Thoracic aorta (tissue), 2 donors: Measurements from ENCODE around the gene MROH9. TPM values are rescaled to one million over a fixed set of nuclear protein-coding genes. Genes with fewer than 3 reads are reported as not detected.
"Not testable (repeated sequence)": the region's sequence is repeated elsewhere in the genome, so short reads cannot be mapped to it uniquely, and the experiment has no call there.

Experiments
- ATAC-seq: fragments of 150-250 bp; one replicate; pipeline ENCODE4 v1.8.0; 2017; ENCODE audit warnings: low read depth; ENCODE audit not compliant: insufficient number of reproducible peaks, low FRiP score
- DNase-seq: peaks from one replicate; pipeline ENCODE4 v3.0.0-alpha.2; 2020; ENCODE audit warnings: low spot score
- H3K27ac ChIP-seq, 2 donors: fragments of 200-600 bp; sonication (generic); 1 replicate in 1 of 2; 2 replicates in 1 of 2; pipeline ENCODE4 v1.5.1; 2016; ENCODE audit warnings: mild to moderate bottlenecking in 2 of 2, moderate library complexity in 2 of 2
- H3K27me3 ChIP-seq: fragments of 200-600 bp; sonication (generic); replicated peaks from 2 replicates; pipeline ENCODE4 v1.6.0; 2016; ENCODE audit warnings: mild to moderate bottlenecking; ENCODE audit not compliant: insufficient read depth
- H3K36me3 ChIP-seq: fragments of 200-600 bp; sonication (generic); one replicate; pipeline ENCODE4 v1.5.1; 2016
- H3K4me1 ChIP-seq, 2 donors: fragments of 200-600 bp; sonication (generic); 1 replicate in 1 of 2; 2 replicates in 1 of 2; pipeline versions ENCODE4 v1.5.1 to v1.6.0; 2016; ENCODE audit warnings: low read depth in 2 of 2, mild to moderate bottlenecking in 1 of 2; ENCODE audit not compliant: control insufficient read depth in 1 of 2
- H3K4me3 ChIP-seq: fragments of 200-600 bp; sonication (generic); 2 replicates; pipeline ENCODE4 v1.5.1; 2016; ENCODE audit warnings: mild to moderate bottlenecking
- H3K9me3 ChIP-seq: fragments of 200-600 bp; sonication (generic); 2 replicates; pipeline ENCODE4 v1.5.1; 2016
- total RNA-seq, 2 donors: library from RNA; depleted of rRNA; stranded (reverse); fragments of >200 nt; gene quantifications; one replicate each; pipeline versions ENCODE4 v1.1.0 to v1.2.3, GENCODE V29; 2016
- TF ChIP-seq, protein P1 (sequence below): fragments of 200-600 bp; sonication (generic); IDR thresholded peaks from one replicate; pipeline ENCODE4 v1.5.1; 2019; ENCODE audit warnings: antibody characterized with exemption

MROH9 gene
- total RNA-seq, 2 donors from 2014 or later: not detected

DNA sequence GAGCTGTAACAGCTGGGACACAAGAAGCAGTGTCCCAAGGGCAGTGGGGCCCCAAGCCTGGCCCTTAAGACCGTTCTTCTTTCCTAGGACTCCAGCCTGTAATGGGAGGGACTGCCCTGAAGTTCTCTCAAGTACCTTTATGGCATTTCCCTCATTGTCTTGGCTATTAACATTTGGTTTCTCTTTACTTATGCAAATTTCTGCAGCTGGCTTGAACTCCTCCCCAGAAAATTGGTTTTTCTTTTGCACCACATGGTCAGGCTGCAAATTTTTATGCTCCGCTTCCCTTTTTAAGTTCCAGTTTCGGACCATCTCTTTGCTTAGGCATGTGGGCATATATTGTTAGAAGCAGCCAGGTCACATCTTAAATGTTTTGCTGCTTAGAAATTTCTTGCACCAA, 3.1 kb upstream of the MROH9 start:
- Histone ChIP-seq H3K36me3 (no peaks in the 10 kb centered on the region), H3K9me3 (no peaks in the 10 kb centered on the region), H3K27ac (no peak overlapping the region), H3K27me3 (no peaks in the 10 kb centered on the region), H3K4me1 (peaks cover 10 to 22% of the 10 kb centered on the region in 2 donors), H3K4me3 (no peak overlapping the region)
- no peak for DNase-seq
- TF ChIP-seq, protein P1, sequence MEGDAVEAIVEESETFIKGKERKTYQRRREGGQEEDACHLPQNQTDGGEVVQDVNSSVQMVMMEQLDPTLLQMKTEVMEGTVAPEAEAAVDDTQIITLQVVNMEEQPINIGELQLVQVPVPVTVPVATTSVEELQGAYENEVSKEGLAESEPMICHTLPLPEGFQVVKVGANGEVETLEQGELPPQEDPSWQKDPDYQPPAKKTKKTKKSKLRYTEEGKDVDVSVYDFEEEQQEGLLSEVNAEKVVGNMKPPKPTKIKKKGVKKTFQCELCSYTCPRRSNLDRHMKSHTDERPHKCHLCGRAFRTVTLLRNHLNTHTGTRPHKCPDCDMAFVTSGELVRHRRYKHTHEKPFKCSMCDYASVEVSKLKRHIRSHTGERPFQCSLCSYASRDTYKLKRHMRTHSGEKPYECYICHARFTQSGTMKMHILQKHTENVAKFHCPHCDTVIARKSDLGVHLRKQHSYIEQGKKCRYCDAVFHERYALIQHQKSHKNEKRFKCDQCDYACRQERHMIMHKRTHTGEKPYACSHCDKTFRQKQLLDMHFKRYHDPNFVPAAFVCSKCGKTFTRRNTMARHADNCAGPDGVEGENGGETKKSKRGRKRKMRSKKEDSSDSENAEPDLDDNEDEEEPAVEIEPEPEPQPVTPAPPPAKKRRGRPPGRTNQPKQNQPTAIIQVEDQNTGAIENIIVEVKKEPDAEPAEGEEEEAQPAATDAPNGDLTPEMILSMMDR: no peak
- ATAC-seq: no peak

DNA sequence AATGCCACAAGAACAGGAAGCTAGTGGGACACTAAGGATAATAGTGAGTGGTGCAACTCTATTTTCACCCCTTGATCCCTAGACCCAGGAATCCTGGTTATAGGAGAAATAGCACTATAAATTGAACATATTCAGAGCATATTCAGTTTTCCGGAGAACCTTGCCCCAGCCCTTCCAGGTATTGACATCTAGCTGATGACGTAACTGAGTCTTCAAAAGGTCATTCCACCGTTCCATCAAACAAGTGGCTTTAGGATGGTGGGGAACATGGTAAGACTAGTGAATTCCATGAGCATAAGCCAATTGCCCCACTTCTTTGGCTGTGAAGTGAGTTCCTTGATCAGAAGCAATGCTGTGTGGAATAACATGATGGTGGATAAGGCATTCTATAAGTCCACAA, 2.9 kb downstream of the MROH9 start:
- TF ChIP-seq, protein P1: no peak
- Histone ChIP-seq H3K9me3 (no peaks in the 10 kb centered on the region), H3K4me3 (no peak overlapping the region), H3K4me1 (no peaks in the 10 kb centered on the region), H3K27ac (no peak overlapping the region), H3K36me3 (no peaks in the 10 kb centered on the region), H3K27me3 (no peaks in the 10 kb centered on the region)
- DNase-seq (no peak), ATAC-seq (no peak)

DNA sequence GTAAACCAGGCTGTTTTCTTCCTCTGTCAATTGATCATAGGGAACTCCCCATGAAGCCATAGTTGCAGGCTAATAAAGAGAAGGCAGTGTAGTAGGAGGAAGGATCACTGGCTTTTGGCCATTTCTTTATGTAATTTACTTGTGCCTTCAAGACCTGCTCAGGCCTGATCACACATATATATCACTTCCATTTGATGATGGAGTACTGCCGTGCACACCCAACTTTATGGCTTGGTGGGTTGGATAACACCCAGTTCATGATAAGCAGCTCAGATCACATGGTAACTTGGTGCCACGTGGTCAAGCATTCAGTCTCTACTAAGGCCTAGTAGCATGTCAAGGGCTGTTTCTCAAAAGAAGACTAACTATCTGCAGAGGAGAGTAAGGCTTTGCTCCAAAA, 4.1 kb downstream of the MROH9 start:
- Histone ChIP-seq H3K4me3 (no peak overlapping the region), H3K27ac (no peak overlapping the region), H3K9me3 (no peaks in the 10 kb centered on the region), H3K4me1 (no peaks in the 10 kb centered on the region), H3K36me3 (no peaks in the 10 kb centered on the region), H3K27me3 (no peaks in the 10 kb centered on the region)
- no peak for DNase-seq
- ATAC-seq: no peak
- TF ChIP-seq, protein P1: no peak

DNA sequence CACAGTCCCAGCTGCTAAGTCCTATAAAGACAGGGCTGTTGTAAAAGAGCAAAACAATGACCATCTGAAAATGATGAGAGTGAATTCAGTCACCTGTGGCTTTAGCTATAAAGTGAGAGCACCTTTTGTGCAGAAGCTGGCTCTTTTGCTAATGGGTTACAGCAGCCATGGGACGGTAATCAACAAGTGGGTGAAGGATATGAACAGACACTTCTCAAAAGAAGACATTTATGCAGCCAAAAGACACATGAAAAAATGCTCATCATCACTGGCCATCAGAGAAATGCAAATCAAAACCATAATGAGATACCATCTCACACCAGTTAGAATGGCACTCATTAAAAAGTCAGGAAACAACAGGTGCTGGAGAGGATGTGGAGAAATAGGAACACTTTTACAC, 16.4 kb downstream of the MROH9 start:
- not testable (repeated sequence) for DNase-seq, H3K9me3 ChIP-seq, H3K36me3 ChIP-seq, ATAC-seq, H3K27ac ChIP-seq, H3K4me1 ChIP-seq, H3K27me3 ChIP-seq, H3K4me3 ChIP-seq

DNA sequence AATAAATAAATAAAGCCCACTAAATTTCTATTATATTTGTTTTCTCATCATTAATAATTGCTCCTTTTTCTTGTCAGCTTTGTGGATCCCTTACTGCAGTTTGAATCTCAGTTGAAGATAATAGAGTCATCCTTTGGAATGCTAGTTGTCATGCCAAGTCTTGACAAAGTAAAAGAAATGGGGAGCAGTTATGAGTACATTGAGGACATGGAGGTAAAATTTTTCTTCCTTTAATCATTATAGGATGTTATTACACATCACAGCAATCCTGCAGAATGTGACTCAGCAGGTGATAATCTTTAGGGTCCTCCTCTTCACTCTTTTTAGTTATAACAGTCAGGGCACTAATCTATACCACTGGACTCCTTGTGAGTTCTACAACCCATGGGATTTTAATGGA, 24.1 kb downstream of the MROH9 start:
- TF ChIP-seq, protein P1: no peak
- no peaks in the 10 kb centered on the region for H3K36me3 ChIP-seq
- H3K27ac ChIP-seq: no peak overlapping the region
- ATAC-seq: no peak
- H3K9me3 ChIP-seq: no peaks in the 10 kb centered on the region
- H3K27me3 ChIP-seq: no peaks in the 10 kb centered on the region
- no peaks in the 10 kb centered on the region for H3K4me1 ChIP-seq
- no peak overlapping the region for H3K4me3 ChIP-seq
- DNase-seq: no peak

DNA sequence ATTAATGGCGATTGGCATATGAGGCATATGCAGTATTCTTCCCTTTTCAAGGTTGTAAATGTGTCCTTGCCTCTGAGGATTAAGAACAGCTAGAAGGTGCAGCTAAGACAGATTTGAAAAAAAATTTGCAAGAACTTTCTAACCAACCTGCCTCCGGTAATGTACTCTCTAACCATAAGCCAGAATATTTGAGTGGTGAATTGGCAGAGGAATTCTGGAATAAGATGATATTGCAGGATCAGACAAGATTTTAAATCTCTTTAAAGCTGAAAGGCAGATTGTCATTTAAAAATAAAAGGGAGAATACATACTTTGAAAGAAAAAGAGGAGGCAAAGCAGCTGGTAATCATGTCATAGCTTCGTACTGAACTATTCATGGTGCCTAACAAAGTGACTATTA, 29.2 kb downstream of the MROH9 start:
- H3K4me3 ChIP-seq: no peak overlapping the region
- DNase-seq (no peak), ATAC-seq (no peak)
- H3K4me1 ChIP-seq: no peaks in the 10 kb centered on the region
- H3K27me3 ChIP-seq: no peaks in the 10 kb centered on the region
- no peaks in the 10 kb centered on the region for H3K36me3 ChIP-seq
- TF ChIP-seq, protein P1: no peak
- no peaks in the 10 kb centered on the region for H3K9me3 ChIP-seq
- no peak overlapping the region for H3K27ac ChIP-seq
